GM12878 (cell line): ENCODE data around the gene ZFR. TPM values are rescaled to one million over a fixed set of nuclear protein-coding genes. Genes with fewer than 3 reads are reported as not detected.

ENCODE experiments used
- BRCA1 ChIP-seq: IDR thresholded peaks from 2 replicates; pipeline ENCODE4 v1.6.1; 2011; ENCODE audit warnings: low read depth, low read length, improper control_type of control experiment
- CHD4 ChIP-seq: fragments of 200-600 bp; sonication (generic); IDR thresholded peaks from 2 replicates; pipeline ENCODE4 v1.6.1; 2016; ENCODE audit warnings: mild to moderate bottlenecking
- E4F1 ChIP-seq: fragments of 450-650 bp; IDR thresholded peaks from 2 replicates; pipeline ENCODE4 v1.6.1; 2018; ENCODE audit warnings: borderline replicate concordance, mild to moderate bottlenecking; ENCODE audit not compliant: partially characterized antibody
- JUND ChIP-seq: IDR thresholded peaks from 2 replicates; pipeline ENCODE4 v1.6.1; 2012; ENCODE audit warnings: low read depth, mild to moderate bottlenecking, low read length, improper control_type of control experiment, moderate library complexity
- KDM1A ChIP-seq: fragments of 200-600 bp; sonication (generic); IDR thresholded peaks from 2 replicates; pipeline ENCODE4 v1.6.1; 2016; ENCODE audit warnings: borderline replicate concordance
- LARP7 ChIP-seq: fragments of 450-650 bp; IDR thresholded peaks from 2 replicates; pipeline ENCODE4 v1.6.1; 2017; ENCODE audit warnings: mild to moderate bottlenecking
- MXI1 ChIP-seq: fragments of 150-350 bp; IDR thresholded peaks from 2 replicates; pipeline ENCODE4 v1.6.1; 2011; ENCODE audit warnings: low read depth, mild to moderate bottlenecking, inconsistent platforms, low read length, improper control_type of control experiment
- PAX8 ChIP-seq: fragments of 450-650 bp; IDR thresholded peaks from 2 replicates; pipeline ENCODE4 v1.6.1; 2017; ENCODE audit warnings: mild to moderate bottlenecking, moderate library complexity
- POLR2A ChIP-seq: IDR thresholded peaks from 2 replicates; pipeline ENCODE4 v1.6.1; 2011; ENCODE audit warnings: low read depth, mild to moderate bottlenecking, low read length
- RUNX3 ChIP-seq: IDR thresholded peaks from 2 replicates; pipeline ENCODE4 v1.6.1; 2012; ENCODE audit warnings: low read length, inconsistent platforms
- SKIL ChIP-seq: fragments of 450-650 bp; IDR thresholded peaks from 2 replicates; pipeline ENCODE4 v1.6.1; 2017; ENCODE audit warnings: mild to moderate bottlenecking, low read depth, inconsistent platforms; ENCODE audit not compliant: poor library complexity, severe bottlenecking
- STAT3 ChIP-seq: IDR thresholded peaks from 2 replicates; pipeline ENCODE4 v1.6.1; 2011; ENCODE audit warnings: low read depth, low read length, improper control_type of control experiment
- TCF12 ChIP-seq: IDR thresholded peaks from 2 replicates; pipeline ENCODE4 v1.6.1; 2011; ENCODE audit warnings: low read depth, mild to moderate bottlenecking, low read length
- USF1 ChIP-seq: IDR thresholded peaks from 2 replicates; pipeline ENCODE4 v1.6.1; 2011; ENCODE audit warnings: borderline replicate concordance, low read depth, mild to moderate bottlenecking, moderate library complexity, mixed read lengths, low read length; ENCODE audit not compliant: insufficient read depth; ENCODE audit errors: extremely low read length
- ZNF24 ChIP-seq: fragments of 450-650 bp; IDR thresholded peaks from 2 replicates; pipeline ENCODE4 v1.6.1; 2017; ENCODE audit warnings: antibody characterized with exemption, mild to moderate bottlenecking
- ZZZ3 ChIP-seq: IDR thresholded peaks from 2 replicates; pipeline ENCODE4 v1.6.1; 2011; ENCODE audit warnings: low read depth; ENCODE audit not compliant: control insufficient read depth, insufficient read length
- polyA plus RNA-seq, 11 experiments: library from polyadenylated mRNA; depleted of rRNA in 4 of 11; unstranded in 6 of 11; stranded (reverse) in 5 of 11; fragments of >200 nt; fragmentation: Nextera tagmentation in 4 of 11; fragmentation: Illumina TruSeq in 1 of 11; extraction: Ambion mirVana in 4 of 11; extraction: Trizol in 1 of 11; gene quantifications; 1 replicate in 1 of 11; 2 replicates in 10 of 11; pipeline versions ENCODE4 v1.2.1 to v1.2.3, GENCODE V29; 2011 to 2016; ENCODE audit warnings: inconsistent platforms in 2 of 11, missing spikeins in 2 of 11, low read depth in 1 of 11
- total RNA-seq, 4 experiments: library from RNA; depleted of rRNA in 3 of 4; stranded (reverse); fragments of >200 nt in 3 of 4; fragmentation: Illumina TruSeq in 1 of 4; extraction: Trizol in 1 of 4; gene quantifications; 2 replicates each; pipeline versions ENCODE4 v1.2.1 to v1.2.3, GENCODE V29; 2013 to 2021
- TF ChIP-seq, protein P1 (sequence below): fragments of 450-650 bp; IDR thresholded peaks from 2 replicates; pipeline ENCODE4 v1.6.1; 2017; ENCODE audit warnings: mild to moderate bottlenecking
- TF ChIP-seq, protein P2 (sequence below): IDR thresholded peaks from 2 replicates; pipeline ENCODE4 v1.6.1; 2011; ENCODE audit warnings: mild to moderate bottlenecking, low read depth, low read length, moderate library complexity; ENCODE audit not compliant: insufficient replicate concordance
- TF ChIP-seq, protein P3 (sequence below): IDR thresholded peaks from 2 replicates; pipeline ENCODE4 v1.6.1; 2011; ENCODE audit warnings: low read depth, mild to moderate bottlenecking, low read length, moderate library complexity, borderline replicate concordance; ENCODE audit errors: extremely low read depth

Gene ZFR
- total and polyA plus RNA-seq, 10 of the 15 experiments (the other 5 are each of a cell fraction or from before 2014, with no cell fraction given), result 33.7 to 90.6 (median 72.9) TPM

GRCh38 chr5:32489791-32490562, 45.4 kb upstream of the ZFR start (continued):
- TF ChIP-seq POLR2A, result no peak
- no peak for TF ChIP-seq USF1
- TF ChIP-seq, protein P1, sequence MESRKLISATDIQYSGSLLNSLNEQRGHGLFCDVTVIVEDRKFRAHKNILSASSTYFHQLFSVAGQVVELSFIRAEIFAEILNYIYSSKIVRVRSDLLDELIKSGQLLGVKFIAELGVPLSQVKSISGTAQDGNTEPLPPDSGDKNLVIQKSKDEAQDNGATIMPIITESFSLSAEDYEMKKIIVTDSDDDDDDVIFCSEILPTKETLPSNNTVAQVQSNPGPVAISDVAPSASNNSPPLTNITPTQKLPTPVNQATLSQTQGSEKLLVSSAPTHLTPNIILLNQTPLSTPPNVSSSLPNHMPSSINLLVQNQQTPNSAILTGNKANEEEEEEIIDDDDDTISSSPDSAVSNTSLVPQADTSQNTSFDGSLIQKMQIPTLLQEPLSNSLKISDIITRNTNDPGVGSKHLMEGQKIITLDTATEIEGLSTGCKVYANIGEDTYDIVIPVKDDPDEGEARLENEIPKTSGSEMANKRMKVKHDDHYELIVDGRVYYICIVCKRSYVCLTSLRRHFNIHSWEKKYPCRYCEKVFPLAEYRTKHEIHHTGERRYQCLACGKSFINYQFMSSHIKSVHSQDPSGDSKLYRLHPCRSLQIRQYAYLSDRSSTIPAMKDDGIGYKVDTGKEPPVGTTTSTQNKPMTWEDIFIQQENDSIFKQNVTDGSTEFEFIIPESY, result no peak
- no peak for TF ChIP-seq ZNF24
- TF ChIP-seq STAT3, result no peak
- TF ChIP-seq E4F1, result no peak
- no peak for TF ChIP-seq BRCA1
- TF ChIP-seq LARP7, result no peak
- no peak for TF ChIP-seq PAX8
- no peak for TF ChIP-seq CHD4
- peak; percentile 32; the same call in 1 of the 2 replicates for TF ChIP-seq RUNX3
- TF ChIP-seq ZZZ3, result no peak
- TF ChIP-seq SKIL, result no peak
- no peak for TF ChIP-seq TCF12
- TF ChIP-seq, protein P2, sequence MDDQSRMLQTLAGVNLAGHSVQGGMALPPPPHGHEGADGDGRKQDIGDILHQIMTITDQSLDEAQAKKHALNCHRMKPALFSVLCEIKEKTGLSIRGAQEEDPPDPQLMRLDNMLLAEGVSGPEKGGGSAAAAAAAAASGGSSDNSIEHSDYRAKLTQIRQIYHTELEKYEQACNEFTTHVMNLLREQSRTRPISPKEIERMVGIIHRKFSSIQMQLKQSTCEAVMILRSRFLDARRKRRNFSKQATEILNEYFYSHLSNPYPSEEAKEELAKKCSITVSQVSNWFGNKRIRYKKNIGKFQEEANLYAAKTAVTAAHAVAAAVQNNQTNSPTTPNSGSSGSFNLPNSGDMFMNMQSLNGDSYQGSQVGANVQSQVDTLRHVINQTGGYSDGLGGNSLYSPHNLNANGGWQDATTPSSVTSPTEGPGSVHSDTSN, result no peak
- TF ChIP-seq MXI1, result no peak
- no peak for TF ChIP-seq JUND
- TF ChIP-seq KDM1A, result no peak
- TF ChIP-seq, protein P3, sequence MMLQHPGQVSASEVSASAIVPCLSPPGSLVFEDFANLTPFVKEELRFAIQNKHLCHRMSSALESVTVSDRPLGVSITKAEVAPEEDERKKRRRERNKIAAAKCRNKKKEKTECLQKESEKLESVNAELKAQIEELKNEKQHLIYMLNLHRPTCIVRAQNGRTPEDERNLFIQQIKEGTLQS, result no peak; the same call in 1 of the 2 replicates
